Measurements from ENCODE around the gene PTPRG. TPM values are rescaled to one million over a fixed set of nuclear protein-coding genes. Genes with fewer than 3 reads are reported as not detected.

PTPRG gene
- total and polyA plus RNA-seq, 2 donors, result 3.9 to 4.1 TPM

GRCh38 chr3:61664105-61664482 is 102.7 kb downstream of the PTPRG start:
- Histone ChIP-seq H3K36me3 (ENCODE audit: control insufficient read depth in 2 of 2, insufficient read depth in 2 of 2, low read length in 1 of 2) (no peaks in the 10 kb centered on the region), H3K4me3 (ENCODE audit: low read length in 2 of 2) (no peak overlapping the region), H3K27me3 (ENCODE audit: control insufficient read depth in 2 of 2, insufficient read depth in 1 of 2, low read length in 1 of 2) (no peaks in the 10 kb centered on the region), H3K4me1 (ENCODE audit: control insufficient read depth in 2 of 2, insufficient read depth in 2 of 2, low read length in 2 of 2) (no peaks in the 10 kb centered on the region), H3K9me3 (ENCODE audit: control insufficient read depth in 2 of 2, insufficient read depth in 1 of 2, low read length in 1 of 2) (no peaks in the 10 kb centered on the region), H3K27ac (ENCODE audit: low read depth in 1 of 2, low read length in 1 of 2) (no peak overlapping the region)
- no peak for DNase-seq (ENCODE audit: low read depth in 6 of 9, low spot score in 9 of 9)
- over 99% methylated on average over 2 of the region's 2 CpGs for WGBS

- 95% methylated on average over 3 of the region's 3 CpGs for WGBS
Observed at GRCh38 chr3:61665121-61665520, 103.8 kb downstream of the PTPRG start.

GRCh38 chr3:61665987-61666386 is 104.6 kb downstream of the PTPRG start:
- H3K9me3 ChIP-seq (ENCODE audit: control insufficient read depth in 2 of 2, insufficient read depth in 1 of 2, low read length in 1 of 2), result peaks cover 1 to 3% of the 10 kb centered on the region in 2 donors
- H3K4me1 ChIP-seq (ENCODE audit: control insufficient read depth in 2 of 2, insufficient read depth in 2 of 2, low read length in 2 of 2), result no peaks in the 10 kb centered on the region
- DNase-seq (ENCODE audit: low read depth in 6 of 9, low spot score in 9 of 9), result no peak
- no peak overlapping the region for H3K4me3 ChIP-seq (ENCODE audit: low read length in 2 of 2)
- WGBS, result 96% methylated on average over 5 of the region's 5 CpGs
- no peaks in the 10 kb centered on the region for H3K36me3 ChIP-seq (ENCODE audit: control insufficient read depth in 2 of 2, insufficient read depth in 2 of 2, low read length in 1 of 2)
- no peaks in the 10 kb centered on the region for H3K27me3 ChIP-seq (ENCODE audit: control insufficient read depth in 2 of 2, insufficient read depth in 1 of 2, low read length in 1 of 2)
- no peak overlapping the region for H3K27ac ChIP-seq (ENCODE audit: low read depth in 1 of 2, low read length in 1 of 2)

More at GRCh38 chr3:61665121-61665520, 103.8 kb downstream of the PTPRG start:
- no peak for DNase-seq (ENCODE audit: low read depth in 6 of 9, low spot score in 9 of 9)
- Histone ChIP-seq H3K4me3 (ENCODE audit: low read length in 2 of 2) (no peak overlapping the region), H3K27me3 (ENCODE audit: control insufficient read depth in 2 of 2, insufficient read depth in 1 of 2, low read length in 1 of 2) (no peaks in the 10 kb centered on the region), H3K4me1 (ENCODE audit: control insufficient read depth in 2 of 2, insufficient read depth in 2 of 2, low read length in 2 of 2) (no peaks in the 10 kb centered on the region), H3K27ac (ENCODE audit: low read depth in 1 of 2, low read length in 1 of 2) (no peak overlapping the region), H3K9me3 (ENCODE audit: control insufficient read depth in 2 of 2, insufficient read depth in 1 of 2, low read length in 1 of 2) (no peaks in the 10 kb centered on the region), H3K36me3 (ENCODE audit: control insufficient read depth in 2 of 2, insufficient read depth in 2 of 2, low read length in 1 of 2) (no peaks in the 10 kb centered on the region)

GRCh38 chr3:61666615-61667330 is 105.4 kb downstream of the PTPRG start:
- H3K27me3 ChIP-seq (ENCODE audit: control insufficient read depth in 2 of 2, insufficient read depth in 1 of 2, low read length in 1 of 2), result no peaks in the 10 kb centered on the region
- H3K9me3 ChIP-seq (ENCODE audit: control insufficient read depth in 2 of 2, insufficient read depth in 1 of 2, low read length in 1 of 2), result peaks cover 1 to 3% of the 10 kb centered on the region in 2 donors
- no peaks in the 10 kb centered on the region for H3K36me3 ChIP-seq (ENCODE audit: control insufficient read depth in 2 of 2, insufficient read depth in 2 of 2, low read length in 1 of 2)
- H3K4me1 ChIP-seq (ENCODE audit: control insufficient read depth in 2 of 2, insufficient read depth in 2 of 2, low read length in 2 of 2), result no peaks in the 10 kb centered on the region
- no peak for DNase-seq (ENCODE audit: low read depth in 6 of 9, low spot score in 9 of 9)
- no peak overlapping the region for H3K27ac ChIP-seq (ENCODE audit: low read depth in 1 of 2, low read length in 1 of 2)
- H3K4me3 ChIP-seq (ENCODE audit: low read length in 2 of 2), result no peak overlapping the region
- WGBS, result 85% methylated on average over 6 of the region's 6 CpGs

- no peak overlapping the region for H3K4me3 ChIP-seq (ENCODE audit: low read length in 2 of 2)
- no peaks in the 10 kb centered on the region for H3K27me3 ChIP-seq (ENCODE audit: control insufficient read depth in 2 of 2, insufficient read depth in 1 of 2, low read length in 1 of 2)
- H3K27ac ChIP-seq (ENCODE audit: low read depth in 1 of 2, low read length in 1 of 2), result no peak overlapping the region
- no peak for DNase-seq (ENCODE audit: low read depth in 6 of 9, low spot score in 9 of 9)
- WGBS, result 95% methylated on average over 6 of the region's 6 CpGs
- H3K36me3 ChIP-seq (ENCODE audit: control insufficient read depth in 2 of 2, insufficient read depth in 2 of 2, low read length in 1 of 2), result no peaks in the 10 kb centered on the region
- H3K4me1 ChIP-seq (ENCODE audit: control insufficient read depth in 2 of 2, insufficient read depth in 2 of 2, low read length in 2 of 2), result no peaks in the 10 kb centered on the region
- peaks cover 1 to 3% of the 10 kb centered on the region in 2 donors for H3K9me3 ChIP-seq (ENCODE audit: control insufficient read depth in 2 of 2, insufficient read depth in 1 of 2, low read length in 1 of 2)
Observed at GRCh38 chr3:61667383-61667782, 106.0 kb downstream of the PTPRG start.

GRCh38 chr3:61667814-61668213 is 106.4 kb downstream of the PTPRG start:
- no peaks in the 10 kb centered on the region for H3K36me3 ChIP-seq (ENCODE audit: control insufficient read depth in 2 of 2, insufficient read depth in 2 of 2, low read length in 1 of 2)
- no peaks in the 10 kb centered on the region for H3K27me3 ChIP-seq (ENCODE audit: control insufficient read depth in 2 of 2, insufficient read depth in 1 of 2, low read length in 1 of 2)
- no peaks in the 10 kb centered on the region for H3K4me1 ChIP-seq (ENCODE audit: control insufficient read depth in 2 of 2, insufficient read depth in 2 of 2, low read length in 2 of 2)
- DNase-seq (ENCODE audit: low read depth in 6 of 9, low spot score in 9 of 9), result no peak
- peaks cover 1 to 5% of the 10 kb centered on the region in 2 donors for H3K9me3 ChIP-seq (ENCODE audit: control insufficient read depth in 2 of 2, insufficient read depth in 1 of 2, low read length in 1 of 2)
- H3K4me3 ChIP-seq (ENCODE audit: low read length in 2 of 2), result no peak overlapping the region
- H3K27ac ChIP-seq (ENCODE audit: low read depth in 1 of 2, low read length in 1 of 2), result no peak overlapping the region

- no peaks in the 10 kb centered on the region for H3K4me1 ChIP-seq (ENCODE audit: control insufficient read depth in 2 of 2, insufficient read depth in 2 of 2, low read length in 2 of 2)
- WGBS, result 79% methylated on average over 5 of the region's 5 CpGs
- H3K9me3 ChIP-seq (ENCODE audit: control insufficient read depth in 2 of 2, insufficient read depth in 1 of 2, low read length in 1 of 2), result peaks cover 1 to 7% of the 10 kb centered on the region in 2 donors
- no peaks in the 10 kb centered on the region for H3K36me3 ChIP-seq (ENCODE audit: control insufficient read depth in 2 of 2, insufficient read depth in 2 of 2, low read length in 1 of 2)
- no peak for DNase-seq (ENCODE audit: low read depth in 6 of 9, low spot score in 9 of 9)
- H3K4me3 ChIP-seq (ENCODE audit: low read length in 2 of 2), result no peak overlapping the region
- no peak overlapping the region for H3K27ac ChIP-seq (ENCODE audit: low read depth in 1 of 2, low read length in 1 of 2)
- no peaks in the 10 kb centered on the region for H3K27me3 ChIP-seq (ENCODE audit: control insufficient read depth in 2 of 2, insufficient read depth in 1 of 2, low read length in 1 of 2)
Observed at GRCh38 chr3:61668317-61668864, 107.0 kb downstream of the PTPRG start.

GRCh38 chr3:61669203-61669602 is 107.8 kb downstream of the PTPRG start:
- H3K27ac ChIP-seq (ENCODE audit: low read depth in 1 of 2, low read length in 1 of 2), result no peak overlapping the region
- WGBS, result 84% methylated on average over 3 of the region's 3 CpGs
- H3K36me3 ChIP-seq (ENCODE audit: control insufficient read depth in 2 of 2, insufficient read depth in 2 of 2, low read length in 1 of 2), result no peaks in the 10 kb centered on the region
- peaks cover 1 to 7% of the 10 kb centered on the region in 2 donors for H3K9me3 ChIP-seq (ENCODE audit: control insufficient read depth in 2 of 2, insufficient read depth in 1 of 2, low read length in 1 of 2)
- H3K4me3 ChIP-seq (ENCODE audit: low read length in 2 of 2), result no peak overlapping the region
- no peaks in the 10 kb centered on the region for H3K4me1 ChIP-seq (ENCODE audit: control insufficient read depth in 2 of 2, insufficient read depth in 2 of 2, low read length in 2 of 2)
- DNase-seq (ENCODE audit: low read depth in 6 of 9, low spot score in 9 of 9), result no peak
- no peaks in the 10 kb centered on the region for H3K27me3 ChIP-seq (ENCODE audit: control insufficient read depth in 2 of 2, insufficient read depth in 1 of 2, low read length in 1 of 2)

GRCh38 chr3:61669668-61670299 is 108.4 kb downstream of the PTPRG start:
- 58% methylated on average over 6 of the region's 6 CpGs for WGBS
- no peak overlapping the region for H3K27ac ChIP-seq (ENCODE audit: low read depth in 1 of 2, low read length in 1 of 2)
- DNase-seq (ENCODE audit: low read depth in 6 of 9, low spot score in 9 of 9), result peak in 5 of 9 donors; percentile 9 to 51 (median 17)
- H3K36me3 ChIP-seq (ENCODE audit: control insufficient read depth in 2 of 2, insufficient read depth in 2 of 2, low read length in 1 of 2), result no peaks in the 10 kb centered on the region
- H3K9me3 ChIP-seq (ENCODE audit: control insufficient read depth in 2 of 2, insufficient read depth in 1 of 2, low read length in 1 of 2), result peaks cover 1 to 7% of the 10 kb centered on the region in 2 donors
- no peaks in the 10 kb centered on the region for H3K4me1 ChIP-seq (ENCODE audit: control insufficient read depth in 2 of 2, insufficient read depth in 2 of 2, low read length in 2 of 2)
- no peak overlapping the region for H3K4me3 ChIP-seq (ENCODE audit: low read length in 2 of 2)
- no peaks in the 10 kb centered on the region for H3K27me3 ChIP-seq (ENCODE audit: control insufficient read depth in 2 of 2, insufficient read depth in 1 of 2, low read length in 1 of 2)
